ENCODE measurements around the gene NDUFB8. TPM values are rescaled to one million over a fixed set of nuclear protein-coding genes. Genes with fewer than 3 reads are reported as not detected.

The NDUFB8 gene
- total RNA-seq, 1 donor from 2014 or later, result 124 TPM

GRCh38 chr10:100481462-100482081 lies 48.1 kb downstream of the NDUFB8 start:
- Histone ChIP-seq H3K4me2 (peak overlapping the region; percentile 83), H3K4me3 (peak overlapping the region; percentile 50), H3F3A (ENCODE audit: low read depth) (peaks cover 41% of the 10 kb centered on the region), H3K27ac (no peak overlapping the region), H4K20me1 (ENCODE audit: low read depth) (peaks cover 11% of the 10 kb centered on the region), H3K36me3 (no peaks in the 10 kb centered on the region), H3K79me2 (ENCODE audit: low read depth) (peaks cover 4% of the 10 kb centered on the region), H2AFZ (replicated peaks) (no peak overlapping the region), H3K27me3 (peaks cover 82% of the 10 kb centered on the region), H3K9me3 (ENCODE audit: low read depth) (no peaks in the 10 kb centered on the region), H3K9ac (no peak overlapping the region), H3K4me1 (peaks cover 38% of the 10 kb centered on the region)
- Mint-ChIP-seq H3K9me3 (no peaks in the 10 kb centered on the region), H3K27me3 (ENCODE audit: insufficient read depth, low read depth) (peaks cover 20% of the 10 kb centered on the region), H3K4me3 (peak overlapping the region; percentile 81), H3K36me3 (peaks cover 17% of the 10 kb centered on the region), H3K4me1 (peaks cover 50% of the 10 kb centered on the region), H3K27ac (peak overlapping the region; percentile 19)
- TF ChIP-seq CTCF (IDR thresholded peaks at IDR 0.05) (no peak), EZH2 (IDR thresholded peaks at IDR 0.05) (no peak), EZH2phosphoT487 (IDR thresholded peaks at IDR 0.05) (no peak)
- peak; percentile 85 for DNase-seq (ENCODE audit: low spot score)

- Mint-ChIP-seq H3K4me1 (peaks cover 35% of the 10 kb centered on the region), H3K27ac (no peak overlapping the region), H3K4me3 (no peak overlapping the region), H3K9me3 (no peaks in the 10 kb centered on the region), H3K36me3 (peaks cover 17% of the 10 kb centered on the region), H3K27me3 (ENCODE audit: insufficient read depth, low read depth) (peaks cover 16% of the 10 kb centered on the region)
- Histone ChIP-seq H3K27me3 (peaks cover 86% of the 10 kb centered on the region), H2AFZ (replicated peaks) (no peak overlapping the region), H4K20me1 (ENCODE audit: low read depth) (peaks cover 4% of the 10 kb centered on the region), H3K36me3 (no peaks in the 10 kb centered on the region), H3K4me1 (peaks cover 29% of the 10 kb centered on the region), H3K9ac (no peak overlapping the region), H3K4me3 (no peak overlapping the region), H3K79me2 (ENCODE audit: low read depth) (peaks cover 4% of the 10 kb centered on the region), H3K9me3 (ENCODE audit: low read depth) (no peaks in the 10 kb centered on the region), H3F3A (ENCODE audit: low read depth) (peaks cover 25% of the 10 kb centered on the region), H3K27ac (no peak overlapping the region), H3K4me2 (no peak overlapping the region)
- DNase-seq (ENCODE audit: low spot score), result no peak
- no peak for TF ChIP-seq EZH2phosphoT487 (IDR thresholded peaks at IDR 0.05)
- TF ChIP-seq EZH2 (IDR thresholded peaks at IDR 0.05), result no peak
- TF ChIP-seq CTCF (IDR thresholded peaks at IDR 0.05), result no peak
Measured at GRCh38 chr10:100480002-100480401, 49.7 kb downstream of the NDUFB8 start.

- H3K27me3 ChIP-seq, result peaks cover 88% of the 10 kb centered on the region
- no peak overlapping the region for H3K4me3 ChIP-seq
- Mint-ChIP-seq H3K27me3 (ENCODE audit: insufficient read depth, low read depth) (peaks cover 16% of the 10 kb centered on the region), H3K9me3 (no peaks in the 10 kb centered on the region), H3K36me3 (peaks cover 19% of the 10 kb centered on the region), H3K4me3 (no peak overlapping the region), H3K27ac (no peak overlapping the region), H3K4me1 (peaks cover 25% of the 10 kb centered on the region)
- no peak for DNase-seq (ENCODE audit: low spot score)
- no peaks in the 10 kb centered on the region for H3K36me3 ChIP-seq
- H3K27ac ChIP-seq, result no peak overlapping the region
- H3K79me2 ChIP-seq (ENCODE audit: low read depth), result peaks cover 4% of the 10 kb centered on the region
- no peaks in the 10 kb centered on the region for H4K20me1 ChIP-seq (ENCODE audit: low read depth)
- no peak overlapping the region for H3K9ac ChIP-seq
- no peak for TF ChIP-seq EZH2phosphoT487 (IDR thresholded peaks at IDR 0.05)
- no peak for TF ChIP-seq CTCF (IDR thresholded peaks at IDR 0.05)
- no peak for TF ChIP-seq EZH2 (IDR thresholded peaks at IDR 0.05)
- no peaks in the 10 kb centered on the region for H3K9me3 ChIP-seq (ENCODE audit: low read depth)
- peaks cover 19% of the 10 kb centered on the region for H3K4me1 ChIP-seq
- H3K4me2 ChIP-seq, result no peak overlapping the region
- no peak overlapping the region for H2AFZ ChIP-seq (replicated peaks)
- H3F3A ChIP-seq (ENCODE audit: low read depth), result peaks cover 15% of the 10 kb centered on the region
Measured at GRCh38 chr10:100479037-100479436, 50.6 kb downstream of the NDUFB8 start.
